Cardiac muscle cell (in vitro differentiated cells and primary cell): ENCODE data around the gene CRISPLD2. TPM values are rescaled to one million over a fixed set of nuclear protein-coding genes. Genes with fewer than 3 reads are reported as not detected.
A peak's percentile ranks its signal among the peaks of the same experiment; 100 is the strongest.

Experiments used
- DNase-seq, 2 donors: peaks; one replicate each; pipeline versions ENCODE4 v3.0.0 to v3.0.0-alpha.2; 2010 to 2017; ENCODE audit warnings: low read depth in 1 of 2, low spot score in 1 of 2
- H3K27ac ChIP-seq: fragments of 200-600 bp; sonication (generic); 2 replicates; pipeline ENCODE4 v1.5.1; 2016
- H3K27me3 ChIP-seq: fragments of 200-600 bp; sonication (generic); 2 replicates; pipeline ENCODE4 v1.6.0; 2016; ENCODE audit warnings: control low read depth
- H3K36me3 ChIP-seq: fragments of 200-600 bp; sonication (generic); 2 replicates; pipeline ENCODE4 v1.5.1; 2016; ENCODE audit warnings: control low read depth
- H3K4me1 ChIP-seq: fragments of 200-600 bp; sonication (generic); 2 replicates; pipeline ENCODE4 v1.8.1; 2017; ENCODE audit warnings: low read depth, mild to moderate bottlenecking, mixed run types
- H3K4me3 ChIP-seq: fragments of 200-600 bp; sonication (generic); 2 replicates; pipeline ENCODE4 v1.5.1; 2016; ENCODE audit warnings: mild to moderate bottlenecking
- H3K9me3 ChIP-seq: fragments of 200-600 bp; sonication (generic); 2 replicates; pipeline ENCODE4 v1.5.1; 2017; ENCODE audit warnings: low read depth, mild to moderate bottlenecking, control low read depth
- CTCF ChIP-seq: IDR thresholded peaks from 2 replicates; pipeline ENCODE4 v1.5.1; 2012; ENCODE audit warnings: low read depth, mild to moderate bottlenecking, low read length
- polyA plus RNA-seq: library from polyadenylated mRNA; unstranded; fragments of >200 nt; fragmentation: Nextera tagmentation; extraction: Ambion mirVana; gene quantifications from 2 replicates; pipeline ENCODE4 v1.2.1, GENCODE V29; 2016
- total RNA-seq: library from RNA; depleted of rRNA; stranded (reverse); fragments of >200 nt; gene quantifications from 2 replicates; pipeline ENCODE4 v1.2.3, GENCODE V29; 2016

Gene CRISPLD2
- total and polyA plus RNA-seq, 2 experiments from 2014 or later: 0.91 to 1.7 TPM

- TF ChIP-seq CTCF: no peak
- Histone ChIP-seq H3K4me3 (no peak overlapping the region), H3K27me3 (peaks cover 22% of the 10 kb centered on the region), H3K9me3 (no peaks in the 10 kb centered on the region), H3K4me1 (no peaks in the 10 kb centered on the region), H3K27ac (no peak overlapping the region), H3K36me3 (no peaks in the 10 kb centered on the region)
- DNase-seq: no peak
Measured at GRCh38 chr16:84818989-84819643, 669 bp upstream of the CRISPLD2 start.

GRCh38 chr16:84820305-84820684 is 510 bp downstream of the CRISPLD2 start:
- peak overlapping the region; percentile 18 for H3K4me3 ChIP-seq
- no peak overlapping the region for H3K27ac ChIP-seq
- H3K36me3 ChIP-seq: no peaks in the 10 kb centered on the region
- H3K4me1 ChIP-seq: no peaks in the 10 kb centered on the region
- H3K9me3 ChIP-seq: no peaks in the 10 kb centered on the region
- no peak for DNase-seq
- peaks cover 22% of the 10 kb centered on the region for H3K27me3 ChIP-seq
- TF ChIP-seq CTCF: no peak

GRCh38 chr16:84820771-84821170 is 986 bp downstream of the CRISPLD2 start:
- TF ChIP-seq CTCF: no peak
- peaks cover 22% of the 10 kb centered on the region for H3K27me3 ChIP-seq
- no peaks in the 10 kb centered on the region for H3K36me3 ChIP-seq
- H3K27ac ChIP-seq: no peak overlapping the region
- peaks cover under 1% of the 10 kb centered on the region for H3K4me1 ChIP-seq
- H3K9me3 ChIP-seq: no peaks in the 10 kb centered on the region
- DNase-seq: no peak
- H3K4me3 ChIP-seq: no peak overlapping the region

GRCh38 chr16:84821179-84821578 is 1.4 kb downstream of the CRISPLD2 start:
- no peak for TF ChIP-seq CTCF
- H3K4me1 ChIP-seq: peaks cover 4% of the 10 kb centered on the region
- no peak overlapping the region for H3K4me3 ChIP-seq
- H3K9me3 ChIP-seq: no peaks in the 10 kb centered on the region
- H3K36me3 ChIP-seq: no peaks in the 10 kb centered on the region
- H3K27ac ChIP-seq: no peak overlapping the region
- DNase-seq: no peak
- H3K27me3 ChIP-seq: peaks cover 22% of the 10 kb centered on the region

GRCh38 chr16:84821728-84822689 is 2.2 kb downstream of the CRISPLD2 start:
- Histone ChIP-seq H3K4me3 (no peak overlapping the region), H3K4me1 (peaks cover 13% of the 10 kb centered on the region), H3K27me3 (peaks cover 22% of the 10 kb centered on the region), H3K27ac (no peak overlapping the region), H3K36me3 (no peaks in the 10 kb centered on the region), H3K9me3 (no peaks in the 10 kb centered on the region)
- no peak for TF ChIP-seq CTCF
- peak in 1 of 2 donors; percentile 63 for DNase-seq
